GM20000 (cell line): ENCODE results near the gene LDAH.

ENCODE experiments used
- DNase-seq: peaks from one replicate; pipeline ENCODE4 v3.0.0; 2012; ENCODE audit warnings: low spot score
- TF ChIP-seq, protein P1 (sequence below): IDR thresholded peaks from 2 replicates; pipeline ENCODE4 v1.5.1; 2012; ENCODE audit warnings: mild to moderate bottlenecking, control low read depth; ENCODE audit errors: extremely low read depth, missing control alignments

LDAH gene

GRCh38 chr2:20781656-20782265 is 41.1 kb downstream of the LDAH start:
- peak; percentile 16 for DNase-seq
- TF ChIP-seq, protein P1, sequence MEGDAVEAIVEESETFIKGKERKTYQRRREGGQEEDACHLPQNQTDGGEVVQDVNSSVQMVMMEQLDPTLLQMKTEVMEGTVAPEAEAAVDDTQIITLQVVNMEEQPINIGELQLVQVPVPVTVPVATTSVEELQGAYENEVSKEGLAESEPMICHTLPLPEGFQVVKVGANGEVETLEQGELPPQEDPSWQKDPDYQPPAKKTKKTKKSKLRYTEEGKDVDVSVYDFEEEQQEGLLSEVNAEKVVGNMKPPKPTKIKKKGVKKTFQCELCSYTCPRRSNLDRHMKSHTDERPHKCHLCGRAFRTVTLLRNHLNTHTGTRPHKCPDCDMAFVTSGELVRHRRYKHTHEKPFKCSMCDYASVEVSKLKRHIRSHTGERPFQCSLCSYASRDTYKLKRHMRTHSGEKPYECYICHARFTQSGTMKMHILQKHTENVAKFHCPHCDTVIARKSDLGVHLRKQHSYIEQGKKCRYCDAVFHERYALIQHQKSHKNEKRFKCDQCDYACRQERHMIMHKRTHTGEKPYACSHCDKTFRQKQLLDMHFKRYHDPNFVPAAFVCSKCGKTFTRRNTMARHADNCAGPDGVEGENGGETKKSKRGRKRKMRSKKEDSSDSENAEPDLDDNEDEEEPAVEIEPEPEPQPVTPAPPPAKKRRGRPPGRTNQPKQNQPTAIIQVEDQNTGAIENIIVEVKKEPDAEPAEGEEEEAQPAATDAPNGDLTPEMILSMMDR = peak; percentile 67

GRCh38 chr2:20771299-20771698 is 51.6 kb downstream of the LDAH start:
- DNase-seq = no peak

DNA sequence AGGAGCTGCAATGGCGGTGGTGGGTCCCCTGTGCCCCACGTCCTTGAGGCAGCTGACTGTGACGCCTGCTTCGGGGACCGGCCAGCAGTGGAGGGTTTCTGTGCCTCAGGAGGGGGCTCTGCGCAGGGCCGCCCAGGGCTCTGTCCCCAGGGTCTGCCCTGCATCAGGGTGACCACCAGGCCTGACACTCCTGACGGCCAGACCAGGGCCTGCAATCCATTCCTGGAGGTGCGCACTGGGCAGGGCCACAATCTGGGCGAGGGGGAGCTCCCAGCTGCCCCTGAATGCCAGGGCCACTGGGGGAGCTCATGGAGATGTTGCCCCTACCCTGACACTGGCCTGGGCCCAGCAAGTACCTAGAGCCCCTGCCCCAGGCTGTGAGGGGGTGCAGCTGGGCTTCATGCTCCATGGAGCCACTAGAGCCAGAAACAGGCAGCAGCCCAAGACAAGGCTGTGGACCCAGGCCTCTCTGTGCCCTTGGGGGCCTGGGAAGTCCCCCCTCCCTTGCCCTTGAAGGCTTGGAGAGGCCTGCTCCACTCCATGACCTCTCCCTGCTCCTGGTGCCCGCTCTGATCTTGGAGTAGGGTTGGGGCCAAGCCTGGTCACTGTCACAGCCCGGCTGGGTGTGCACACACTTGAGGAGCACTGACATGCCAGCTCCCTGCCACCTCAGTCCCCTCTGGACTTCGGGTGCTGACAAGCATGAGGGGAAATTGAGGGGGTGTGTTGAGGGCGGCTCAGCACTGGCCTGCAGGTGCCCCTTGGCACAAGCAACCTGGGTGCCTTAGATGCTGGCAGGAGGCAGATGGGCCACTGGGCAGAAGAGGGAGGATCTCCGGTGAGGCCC is 55.9 kb downstream of the LDAH start:
- DNase-seq = no peak
- TF ChIP-seq, protein P1 = no peak

More at GRCh38 chr2:20771299-20771698, 51.6 kb downstream of the LDAH start:
- TF ChIP-seq, protein P1 = no peak

DNA sequence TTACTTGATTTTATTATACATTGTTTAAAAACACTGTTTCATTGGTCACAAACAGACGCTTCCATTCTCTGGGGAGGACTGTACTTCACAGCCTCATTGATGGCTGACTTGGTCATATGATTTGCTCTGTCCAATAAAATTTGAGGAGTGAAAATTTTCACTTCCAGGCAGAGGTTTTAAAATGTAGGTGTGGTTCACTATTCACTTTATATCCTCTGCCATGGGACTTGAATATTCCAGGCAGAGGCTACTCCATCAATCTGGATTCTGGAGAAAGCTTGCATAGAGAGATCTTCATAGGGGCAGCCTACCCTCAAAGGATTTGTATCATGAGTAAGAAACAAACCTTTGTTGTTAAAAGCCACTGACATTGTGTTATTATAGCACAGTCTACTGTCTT is 56.7 kb downstream of the LDAH start:
- TF ChIP-seq, protein P1 = no peak
- no peak for DNase-seq

GRCh38 chr2:20762945-20763683 is 59.8 kb downstream of the LDAH start:
- TF ChIP-seq, protein P1 = no peak
- DNase-seq = no peak

GRCh38 chr2:20759487-20759886 is 63.4 kb downstream of the LDAH start:
- DNase-seq = no peak
- TF ChIP-seq, protein P1 = no peak

DNA sequence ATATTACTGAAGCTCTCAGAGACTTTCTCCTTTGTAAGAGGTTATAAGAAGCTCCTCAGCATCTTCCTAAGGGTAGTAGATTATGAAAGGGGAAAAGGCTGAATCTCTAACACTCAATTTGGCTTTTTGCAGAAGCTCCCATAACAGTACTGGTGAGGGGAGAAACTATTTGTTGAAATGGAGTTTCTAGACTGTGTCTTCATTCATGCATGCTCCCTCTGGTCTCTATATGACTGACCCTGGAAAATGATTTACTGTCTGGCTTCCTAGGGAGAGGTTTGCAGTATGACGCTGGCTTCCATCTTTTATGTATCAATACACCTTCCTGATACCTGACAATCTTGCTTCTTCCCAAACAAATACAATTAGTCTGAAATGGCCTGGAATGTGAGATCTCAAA is 63.9 kb downstream of the LDAH start:
- DNase-seq = no peak
- TF ChIP-seq, protein P1 = no peak
